ENCODE measurements around the gene STRBP.
"Not testable (repeated sequence)": the region's sequence is repeated elsewhere in the genome, so short reads cannot be mapped to it uniquely, and the experiment has no call there.

Gene STRBP

GRCh38 chr9:123268465-123269259 lies at the start of gene STRBP:
Gene STRBP, minus strand, starts transcription at chr9:123268586. Its CDS starts 84,452 bp downstream, at chr9:123184134.
- peak; percentile 70 for DNase-seq

DNA sequence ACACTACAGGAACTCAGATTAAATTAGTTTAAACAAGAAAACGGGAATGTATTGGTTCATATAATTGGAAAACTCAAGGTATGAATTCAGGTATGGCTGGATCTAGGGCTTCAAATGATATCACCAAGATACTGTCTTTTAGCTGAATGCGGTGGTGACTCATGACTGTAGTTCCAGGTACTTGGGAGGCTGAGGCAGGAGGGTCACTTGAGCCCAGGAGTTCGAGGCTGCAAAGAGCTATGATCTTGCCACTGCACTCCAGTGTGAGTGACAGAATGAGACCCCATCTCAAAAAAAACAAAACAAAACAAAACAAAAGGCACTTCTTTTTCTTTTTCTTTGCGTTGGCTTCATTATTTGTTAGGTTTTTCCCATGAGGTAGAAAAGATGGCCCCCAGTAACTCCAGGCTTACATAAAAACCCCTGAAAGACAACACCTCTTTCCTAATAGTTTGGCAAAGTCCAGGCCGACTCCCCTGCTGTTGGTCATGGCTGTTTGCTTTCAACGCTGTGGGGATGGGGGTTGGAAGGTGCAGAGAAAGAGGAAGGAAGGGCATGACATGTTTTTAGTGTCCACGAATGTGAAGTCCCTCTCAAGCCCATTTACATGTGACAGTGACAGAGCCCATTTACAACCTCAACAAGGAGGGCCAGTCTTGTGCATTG lies 47.8 kb upstream of the STRBP start:
- DNase-seq: no peak

GRCh38 chr9:123315635-123316034 lies 47.2 kb upstream of the STRBP start:
- DNase-seq: no peak

GRCh38 chr9:123314617-123315016 lies 46.2 kb upstream of the STRBP start:
- DNase-seq: no peak

- no peak for DNase-seq
Measured at GRCh38 chr9:123312306-123312877, 44.0 kb upstream of the STRBP start.

DNA sequence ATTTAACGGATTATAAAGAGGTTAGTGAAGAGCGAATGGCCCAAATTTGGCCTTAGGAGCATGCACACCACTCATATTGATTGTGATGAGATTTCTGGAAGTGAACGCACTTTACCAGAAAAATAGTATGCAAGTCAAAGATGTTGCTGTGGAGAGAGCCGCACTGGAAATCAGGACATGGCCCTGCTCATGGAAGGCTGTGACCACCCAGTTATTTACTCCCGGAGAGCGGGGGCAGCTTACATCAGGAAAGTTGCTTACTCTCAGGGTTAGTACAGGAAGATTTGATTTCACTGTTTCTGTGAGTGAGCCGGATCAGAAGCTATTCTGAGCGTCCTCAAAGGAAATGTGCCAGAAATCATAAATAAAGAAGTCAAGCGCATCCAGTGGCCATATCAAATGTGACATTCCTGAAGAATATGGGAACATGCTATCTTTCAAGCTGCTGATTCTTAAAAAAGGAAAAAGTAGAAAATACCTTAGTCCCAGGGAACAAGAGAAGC lies 42.9 kb upstream of the STRBP start:
- DNase-seq: no peak

DNA sequence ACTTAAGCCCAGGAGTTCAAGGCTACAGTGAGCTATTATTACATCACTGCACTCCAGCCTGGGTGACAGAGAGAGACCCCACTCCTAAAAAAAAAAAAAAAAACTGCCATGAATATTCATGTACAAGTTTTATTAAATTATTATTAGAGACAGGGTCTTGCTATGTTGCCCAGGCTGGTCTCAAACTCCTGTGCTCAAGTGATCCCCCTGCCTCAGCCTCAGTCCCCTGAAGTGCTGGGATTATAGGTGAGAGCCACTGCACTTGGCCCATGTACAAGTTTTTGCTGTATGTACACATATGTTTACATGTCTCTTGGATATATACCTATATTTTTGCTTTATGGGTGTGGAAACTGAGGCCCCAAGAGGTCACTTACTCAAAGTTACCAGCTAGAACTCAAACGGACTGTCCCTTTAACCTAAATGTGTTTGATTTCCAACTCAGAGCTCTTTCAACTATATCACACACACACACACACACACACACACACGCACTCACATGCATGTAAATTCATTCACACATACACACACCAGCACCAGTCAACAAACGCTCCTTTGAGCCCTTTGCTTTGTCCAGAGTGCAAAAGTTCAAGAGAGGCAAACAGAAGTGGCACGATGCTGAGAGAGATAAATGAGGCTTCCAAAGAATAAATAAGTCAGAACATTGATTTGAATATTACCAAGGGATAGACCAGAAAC lies 42.3 kb upstream of the STRBP start:
- no peak for DNase-seq

DNA sequence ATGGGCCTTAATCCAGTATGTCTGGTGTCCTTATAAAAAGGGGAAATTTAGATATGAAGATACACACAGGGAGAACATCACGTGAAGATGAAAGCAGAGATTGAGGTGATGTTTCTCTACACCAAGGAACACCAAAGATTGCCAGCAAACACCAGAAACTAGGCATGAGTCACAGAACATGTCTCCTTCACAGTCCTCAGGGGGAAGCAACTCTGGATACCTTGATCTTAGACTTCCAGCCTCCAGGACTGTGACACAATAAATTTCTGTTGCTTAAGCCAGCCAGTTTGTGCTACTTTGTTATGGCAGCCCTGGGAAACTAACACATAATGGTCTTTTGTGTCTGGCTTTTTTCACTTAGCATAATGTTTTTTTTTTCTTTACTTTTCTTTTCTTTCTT lies 41.2 kb upstream of the STRBP start:
- no peak for DNase-seq

DNA sequence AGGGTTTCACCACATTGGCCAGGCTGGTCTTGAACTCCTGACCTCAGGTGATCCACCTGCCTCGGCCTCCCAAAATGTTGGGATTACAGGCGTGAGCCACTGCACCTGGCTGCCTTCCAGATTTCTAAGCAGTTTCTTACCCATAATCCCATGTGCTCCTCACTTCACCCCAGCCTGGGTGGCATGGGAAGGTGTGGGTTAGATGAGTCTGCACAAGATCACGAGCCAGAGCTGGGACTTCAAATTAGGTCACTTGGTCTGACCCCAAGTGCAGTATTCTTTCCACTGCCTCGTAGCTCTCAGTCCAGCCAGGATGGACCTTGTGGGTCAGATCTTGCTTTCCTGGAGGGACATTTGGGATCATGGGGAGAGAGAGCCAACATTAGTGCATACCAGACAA lies 37.5 kb upstream of the STRBP start:
- DNase-seq: no peak

- no peak for DNase-seq
Measured at GRCh38 chr9:123304340-123304691, 35.9 kb upstream of the STRBP start.

- no peak for DNase-seq
Measured at GRCh38 chr9:123302348-123303214, 34.2 kb upstream of the STRBP start.

- DNase-seq: not testable (repeated sequence)
Measured at GRCh38 chr9:123301936-123302335, 33.5 kb upstream of the STRBP start.

DNA sequence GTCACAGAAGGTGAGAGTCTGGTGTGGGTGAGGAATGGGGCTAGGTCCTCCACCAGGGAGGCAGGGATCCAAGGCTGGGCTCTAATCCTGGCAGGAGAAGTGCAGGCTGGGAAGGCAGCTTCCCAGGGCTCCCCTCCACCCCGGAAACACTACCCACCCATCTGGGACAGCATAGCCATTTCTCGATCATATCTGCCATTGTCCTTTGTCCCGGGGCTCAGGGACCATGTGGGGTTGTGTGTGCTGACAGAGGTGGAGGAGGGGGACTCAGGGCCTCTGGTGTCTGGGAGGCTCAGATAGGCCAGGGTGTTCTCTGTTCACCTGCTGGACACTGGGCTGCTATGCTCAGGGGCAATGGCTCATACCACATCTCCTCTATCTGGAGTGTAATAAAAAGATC lies 32.2 kb upstream of the STRBP start:
- DNase-seq: no peak

- DNase-seq: no peak
Measured at GRCh38 chr9:123299558-123300126, 31.3 kb upstream of the STRBP start.

GRCh38 chr9:123296174-123296573 lies 27.8 kb upstream of the STRBP start:
- no peak for DNase-seq

DNA sequence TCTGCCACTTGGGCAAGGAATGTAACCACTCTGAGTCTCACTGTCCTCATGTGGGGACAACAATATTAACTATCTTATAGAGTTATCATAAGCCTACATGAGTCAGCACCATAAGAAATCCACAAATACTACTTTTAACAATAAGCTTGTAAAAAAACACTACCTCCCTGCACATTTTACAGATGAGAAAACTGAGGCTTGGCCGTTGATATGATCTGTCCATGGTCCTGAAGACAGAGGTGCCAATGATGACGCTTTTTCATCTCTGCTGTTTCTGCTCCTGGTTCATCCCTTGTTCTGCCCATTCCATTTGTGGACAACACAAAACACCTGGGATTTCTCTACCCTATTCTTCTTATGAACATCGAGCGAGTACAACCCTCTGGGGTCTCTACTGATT lies 23.4 kb upstream of the STRBP start:
- no peak for DNase-seq

GRCh38 chr9:123290764-123291163 lies 22.4 kb upstream of the STRBP start:
- no peak for DNase-seq

DNA sequence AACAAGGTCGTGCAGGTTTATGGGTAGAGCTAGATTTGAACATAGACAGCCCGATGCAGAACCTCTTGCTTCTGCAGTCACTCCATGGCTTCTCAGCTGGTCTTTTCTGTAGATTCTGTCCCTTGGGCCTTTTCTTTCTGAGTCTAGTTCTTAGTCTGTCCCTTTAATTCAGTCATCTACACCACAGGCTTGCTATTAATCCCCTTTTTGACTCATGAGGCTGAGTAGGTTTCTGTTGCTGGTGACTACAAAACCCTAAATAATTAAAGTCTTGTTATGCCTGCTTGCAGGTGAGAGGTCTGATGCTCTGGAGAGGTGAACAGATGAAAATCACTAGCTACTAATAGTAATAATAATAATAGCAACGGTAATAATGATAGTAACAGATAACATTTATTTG lies 19.3 kb upstream of the STRBP start:
- no peak for DNase-seq

- DNase-seq: no peak
Measured at GRCh38 chr9:123286324-123286723, 17.9 kb upstream of the STRBP start.

DNA sequence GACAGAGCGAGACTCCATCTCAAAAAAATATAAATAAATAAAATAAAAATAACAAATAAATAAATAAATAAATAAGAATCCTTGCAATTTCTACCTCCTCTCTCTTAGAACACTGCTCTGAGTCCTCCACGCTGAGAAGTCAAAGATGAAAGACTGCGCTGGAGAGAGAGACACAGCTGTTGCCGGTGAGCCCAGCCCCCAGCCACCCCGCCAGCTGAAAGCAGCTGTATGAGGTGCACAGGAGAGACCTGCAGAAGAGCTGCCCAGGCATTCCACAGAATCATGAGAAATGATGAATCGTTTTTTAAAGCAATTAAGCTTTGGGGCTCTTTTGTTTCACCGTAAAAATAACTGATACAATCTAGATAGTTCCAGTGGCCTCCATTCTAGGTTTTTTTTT lies 16.3 kb upstream of the STRBP start:
- DNase-seq: no peak

- DNase-seq: no peak
Measured at GRCh38 chr9:123283455-123283854, 15.1 kb upstream of the STRBP start.

- DNase-seq: no peak
Measured at GRCh38 chr9:123283048-123283408, 14.6 kb upstream of the STRBP start.

Data from amniotic stem cell (primary cell).